ENCODE measurements around the gene SCRN1.
A peak's percentile ranks its signal among the peaks of the same experiment; 100 is the strongest.

Gene SCRN1

GRCh38 chr7:29988424-29989256 is 961 bp downstream of the SCRN1 start:
- Histone ChIP-seq H3K4me1 (ENCODE audit: control insufficient read depth in 2 of 2, insufficient read depth in 2 of 2, low read length in 2 of 2) (peaks cover 2 to 3% of the 10 kb centered on the region in 2 donors), H3K36me3 (ENCODE audit: control insufficient read depth in 2 of 2, insufficient read depth in 2 of 2, low read length in 2 of 2) (no peaks in the 10 kb centered on the region), H3K9me3 (ENCODE audit: control insufficient read depth in 2 of 2, low read length in 2 of 2) (no peaks in the 10 kb centered on the region), H3K4me3 (ENCODE audit: low read length in 2 of 2) (peak overlapping the region; percentile 74 to 87), H3K9ac (ENCODE audit: low read depth in 1 of 2, low read length in 2 of 2) (peak overlapping the region; percentile 65 to 80), H3K27ac (ENCODE audit: low read depth in 2 of 2, low read length in 2 of 2) (peak overlapping the region; percentile 66 to 77), H3K27me3 (ENCODE audit: control insufficient read depth in 2 of 2, insufficient read depth in 2 of 2, low read length in 2 of 2) (peaks cover 3 to 6% of the 10 kb centered on the region in 2 donors)

- H3K9ac ChIP-seq (ENCODE audit: low read depth in 1 of 2, low read length in 2 of 2), result no peak overlapping the region
Observed at GRCh38 chr7:29987811-29988317, 1.7 kb downstream of the SCRN1 start.

GRCh38 chr7:29987083-29987482 is 2.5 kb downstream of the SCRN1 start:
- Histone ChIP-seq H3K4me1 (ENCODE audit: control insufficient read depth in 2 of 2, insufficient read depth in 2 of 2, low read length in 2 of 2) (peaks cover 2 to 3% of the 10 kb centered on the region in 2 donors), H3K27ac (ENCODE audit: low read depth in 2 of 2, low read length in 2 of 2) (peak overlapping the region in 1 of 2 donors; percentile 66), H3K9ac (ENCODE audit: low read depth in 1 of 2, low read length in 2 of 2) (no peak overlapping the region), H3K4me3 (ENCODE audit: low read length in 2 of 2) (no peak overlapping the region), H3K9me3 (ENCODE audit: control insufficient read depth in 2 of 2, low read length in 2 of 2) (no peaks in the 10 kb centered on the region), H3K27me3 (ENCODE audit: control insufficient read depth in 2 of 2, insufficient read depth in 2 of 2, low read length in 2 of 2) (peaks cover 3 to 6% of the 10 kb centered on the region in 2 donors), H3K36me3 (ENCODE audit: control insufficient read depth in 2 of 2, insufficient read depth in 2 of 2, low read length in 2 of 2) (no peaks in the 10 kb centered on the region)

More at GRCh38 chr7:29987811-29988317, 1.7 kb downstream of the SCRN1 start:
- H3K9me3 ChIP-seq (ENCODE audit: control insufficient read depth in 2 of 2, low read length in 2 of 2), result no peaks in the 10 kb centered on the region
- H3K27ac ChIP-seq (ENCODE audit: low read depth in 2 of 2, low read length in 2 of 2), result peak overlapping the region; percentile 66 to 77
- no peaks in the 10 kb centered on the region for H3K36me3 ChIP-seq (ENCODE audit: control insufficient read depth in 2 of 2, insufficient read depth in 2 of 2, low read length in 2 of 2)
- H3K4me3 ChIP-seq (ENCODE audit: low read length in 2 of 2), result peak overlapping the region in 1 of 2 donors; percentile 24
- peaks cover 3 to 6% of the 10 kb centered on the region in 2 donors for H3K27me3 ChIP-seq (ENCODE audit: control insufficient read depth in 2 of 2, insufficient read depth in 2 of 2, low read length in 2 of 2)
- H3K4me1 ChIP-seq (ENCODE audit: control insufficient read depth in 2 of 2, insufficient read depth in 2 of 2, low read length in 2 of 2), result peaks cover 2 to 3% of the 10 kb centered on the region in 2 donors

- Histone ChIP-seq H3K4me3 (ENCODE audit: low read length in 2 of 2) (no peak overlapping the region), H3K27ac (ENCODE audit: low read depth in 2 of 2, low read length in 2 of 2) (no peak overlapping the region), H3K36me3 (ENCODE audit: control insufficient read depth in 2 of 2, insufficient read depth in 2 of 2, low read length in 2 of 2) (no peaks in the 10 kb centered on the region), H3K9ac (ENCODE audit: low read depth in 1 of 2, low read length in 2 of 2) (no peak overlapping the region), H3K4me1 (ENCODE audit: control insufficient read depth in 2 of 2, insufficient read depth in 2 of 2, low read length in 2 of 2) (no peaks in the 10 kb centered on the region), H3K9me3 (ENCODE audit: control insufficient read depth in 2 of 2, low read length in 2 of 2) (no peaks in the 10 kb centered on the region), H3K27me3 (ENCODE audit: control insufficient read depth in 2 of 2, insufficient read depth in 2 of 2, low read length in 2 of 2) (no peaks in the 10 kb centered on the region)
Observed at GRCh38 chr7:29980151-29980550, 9.4 kb downstream of the SCRN1 start.

GRCh38 chr7:29977886-29978651 is 11.5 kb downstream of the SCRN1 start:
- no peaks in the 10 kb centered on the region for H3K36me3 ChIP-seq (ENCODE audit: control insufficient read depth in 2 of 2, insufficient read depth in 2 of 2, low read length in 2 of 2)
- H3K4me3 ChIP-seq (ENCODE audit: low read length in 2 of 2), result no peak overlapping the region
- no peak overlapping the region for H3K27ac ChIP-seq (ENCODE audit: low read depth in 2 of 2, low read length in 2 of 2)
- no peaks in the 10 kb centered on the region for H3K27me3 ChIP-seq (ENCODE audit: control insufficient read depth in 2 of 2, insufficient read depth in 2 of 2, low read length in 2 of 2)
- no peak overlapping the region for H3K9ac ChIP-seq (ENCODE audit: low read depth in 1 of 2, low read length in 2 of 2)
- H3K4me1 ChIP-seq (ENCODE audit: control insufficient read depth in 2 of 2, insufficient read depth in 2 of 2, low read length in 2 of 2), result no peaks in the 10 kb centered on the region
- no peaks in the 10 kb centered on the region for H3K9me3 ChIP-seq (ENCODE audit: control insufficient read depth in 2 of 2, low read length in 2 of 2)

- no peaks in the 10 kb centered on the region for H3K9me3 ChIP-seq (ENCODE audit: control insufficient read depth in 2 of 2, low read length in 2 of 2)
- H3K27me3 ChIP-seq (ENCODE audit: control insufficient read depth in 2 of 2, insufficient read depth in 2 of 2, low read length in 2 of 2), result no peaks in the 10 kb centered on the region
- H3K4me1 ChIP-seq (ENCODE audit: control insufficient read depth in 2 of 2, insufficient read depth in 2 of 2, low read length in 2 of 2), result no peaks in the 10 kb centered on the region
- no peak overlapping the region for H3K4me3 ChIP-seq (ENCODE audit: low read length in 2 of 2)
- H3K9ac ChIP-seq (ENCODE audit: low read depth in 1 of 2, low read length in 2 of 2), result no peak overlapping the region
- H3K27ac ChIP-seq (ENCODE audit: low read depth in 2 of 2, low read length in 2 of 2), result no peak overlapping the region
- H3K36me3 ChIP-seq (ENCODE audit: control insufficient read depth in 2 of 2, insufficient read depth in 2 of 2, low read length in 2 of 2), result no peaks in the 10 kb centered on the region
Observed at GRCh38 chr7:29976673-29977415, 12.8 kb downstream of the SCRN1 start.

GRCh38 chr7:29976266-29976665 is 13.3 kb downstream of the SCRN1 start:
- Histone ChIP-seq H3K27ac (ENCODE audit: low read depth in 2 of 2, low read length in 2 of 2) (no peak overlapping the region), H3K4me3 (ENCODE audit: low read length in 2 of 2) (no peak overlapping the region), H3K9me3 (ENCODE audit: control insufficient read depth in 2 of 2, low read length in 2 of 2) (no peaks in the 10 kb centered on the region), H3K36me3 (ENCODE audit: control insufficient read depth in 2 of 2, insufficient read depth in 2 of 2, low read length in 2 of 2) (no peaks in the 10 kb centered on the region), H3K4me1 (ENCODE audit: control insufficient read depth in 2 of 2, insufficient read depth in 2 of 2, low read length in 2 of 2) (no peaks in the 10 kb centered on the region), H3K27me3 (ENCODE audit: control insufficient read depth in 2 of 2, insufficient read depth in 2 of 2, low read length in 2 of 2) (no peaks in the 10 kb centered on the region), H3K9ac (ENCODE audit: low read depth in 1 of 2, low read length in 2 of 2) (no peak overlapping the region)

- Histone ChIP-seq H3K4me1 (ENCODE audit: control insufficient read depth in 2 of 2, insufficient read depth in 2 of 2, low read length in 2 of 2) (no peaks in the 10 kb centered on the region), H3K9me3 (ENCODE audit: control insufficient read depth in 2 of 2, low read length in 2 of 2) (no peaks in the 10 kb centered on the region), H3K27me3 (ENCODE audit: control insufficient read depth in 2 of 2, insufficient read depth in 2 of 2, low read length in 2 of 2) (no peaks in the 10 kb centered on the region), H3K27ac (ENCODE audit: low read depth in 2 of 2, low read length in 2 of 2) (no peak overlapping the region), H3K9ac (ENCODE audit: low read depth in 1 of 2, low read length in 2 of 2) (no peak overlapping the region), H3K4me3 (ENCODE audit: low read length in 2 of 2) (no peak overlapping the region), H3K36me3 (ENCODE audit: control insufficient read depth in 2 of 2, insufficient read depth in 2 of 2, low read length in 2 of 2) (no peaks in the 10 kb centered on the region)
Observed at GRCh38 chr7:29975561-29975960, 14.0 kb downstream of the SCRN1 start.

GRCh38 chr7:29974286-29974685 is 15.3 kb downstream of the SCRN1 start:
- Histone ChIP-seq H3K36me3 (ENCODE audit: control insufficient read depth in 2 of 2, insufficient read depth in 2 of 2, low read length in 2 of 2) (no peaks in the 10 kb centered on the region), H3K4me1 (ENCODE audit: control insufficient read depth in 2 of 2, insufficient read depth in 2 of 2, low read length in 2 of 2) (no peaks in the 10 kb centered on the region), H3K27ac (ENCODE audit: low read depth in 2 of 2, low read length in 2 of 2) (no peak overlapping the region), H3K4me3 (ENCODE audit: low read length in 2 of 2) (no peak overlapping the region), H3K9ac (ENCODE audit: low read depth in 1 of 2, low read length in 2 of 2) (no peak overlapping the region), H3K27me3 (ENCODE audit: control insufficient read depth in 2 of 2, insufficient read depth in 2 of 2, low read length in 2 of 2) (no peaks in the 10 kb centered on the region), H3K9me3 (ENCODE audit: control insufficient read depth in 2 of 2, low read length in 2 of 2) (no peaks in the 10 kb centered on the region)
